GM23248 (cell line): ENCODE results near the gene VCAM1. TPM values are rescaled to one million over a fixed set of nuclear protein-coding genes. Genes with fewer than 3 reads are reported as not detected.
A peak's percentile ranks its signal among the peaks of the same experiment; 100 is the strongest.

Experiments
- DNase-seq: peaks from one replicate; pipeline ENCODE4 v3.0.0-alpha.2; 2015
- H2AFZ ChIP-seq: fragments of 200-600 bp; sonication (generic); 2 replicates; pipeline ENCODE4 v1.6.1; 2016; ENCODE audit warnings: antibody characterized with exemption
- H3F3A ChIP-seq: fragments of 200-600 bp; sonication (generic); 2 replicates; pipeline ENCODE4 v1.6.1; 2016; ENCODE audit warnings: mild to moderate bottlenecking, antibody characterized with exemption, mixed run types; ENCODE audit not compliant: insufficient read depth
- H3K27ac ChIP-seq: fragments of 200-600 bp; sonication (generic); 2 replicates; pipeline ENCODE4 v1.5.1; 2016; ENCODE audit warnings: mild to moderate bottlenecking
- H3K27me3 ChIP-seq: fragments of 200-600 bp; sonication (generic); replicated peaks from 2 replicates; pipeline ENCODE4 v1.6.1; 2016; ENCODE audit warnings: mild to moderate bottlenecking; ENCODE audit not compliant: insufficient read depth
- H3K36me3 ChIP-seq: fragments of 200-600 bp; sonication (generic); 2 replicates; pipeline ENCODE4 v1.6.1; 2016; ENCODE audit warnings: low read depth, mild to moderate bottlenecking
- H3K4me1 ChIP-seq: fragments of 200-600 bp; sonication (generic); 2 replicates; pipeline ENCODE4 v1.6.1; 2016; ENCODE audit warnings: mild to moderate bottlenecking; ENCODE audit not compliant: insufficient read depth
- H3K4me2 ChIP-seq: fragments of 200-600 bp; sonication (generic); one replicate; pipeline ENCODE4 v1.6.1; 2016; ENCODE audit warnings: mild to moderate bottlenecking; ENCODE audit not compliant: unreplicated experiment
- H3K4me3 ChIP-seq: fragments of 200-600 bp; sonication (generic); 2 replicates; pipeline ENCODE4 v1.5.1; 2016; ENCODE audit warnings: mild to moderate bottlenecking
- H3K79me2 ChIP-seq: fragments of 200-600 bp; sonication (generic); 2 replicates; pipeline ENCODE4 v1.6.1; 2016; ENCODE audit warnings: mild to moderate bottlenecking; ENCODE audit not compliant: insufficient read depth
- H3K9ac ChIP-seq: fragments of 200-600 bp; sonication (generic); 2 replicates; pipeline ENCODE4 v1.6.1; 2016; ENCODE audit warnings: mild to moderate bottlenecking
- H3K9me2 ChIP-seq: fragments of 200-600 bp; sonication (generic); 2 replicates; pipeline ENCODE4 v1.6.1; 2016; ENCODE audit warnings: mixed run types, mild to moderate bottlenecking, moderate library complexity; ENCODE audit not compliant: insufficient read depth
- H3K9me3 ChIP-seq: fragments of 200-600 bp; sonication (generic); one replicate; pipeline ENCODE4 v1.6.1; 2017; ENCODE audit warnings: low read depth
- H4K20me1 ChIP-seq: fragments of 200-600 bp; sonication (generic); 2 replicates; pipeline ENCODE4 v1.6.0; 2016; ENCODE audit not compliant: insufficient read depth
- EZH2 ChIP-seq: fragments of 200-600 bp; sonication (generic); IDR thresholded peaks from 2 replicates; pipeline ENCODE4 v1.6.1; 2018; ENCODE audit warnings: antibody characterized with exemption, mild to moderate bottlenecking; ENCODE audit not compliant: insufficient read depth, poor library complexity, severe bottlenecking
- EZH2phosphoT487 ChIP-seq: fragments of 200-600 bp; sonication (generic); IDR thresholded peaks from 2 replicates; pipeline ENCODE4 v1.6.1; 2018; ENCODE audit warnings: antibody characterized with exemption, moderate library complexity, mild to moderate bottlenecking, low read depth; ENCODE audit not compliant: insufficient read depth
- WGBS, 2 experiments: methylation state at CpG; one replicate each; pipeline ENCODE4 v1.1.6; 2015 to 2017; ENCODE audit warnings: low lambda C conversion rate in 2 of 2, low coverage in 1 of 2; ENCODE audit errors: missing lambda C conversion rate in 2 of 2; 5-methylcytosine and 5-hydroxymethylcytosine counted together
- in situ Hi-C: fragments of 300-500 bp; cut with MboI; formaldehyde crosslinking; loops from 2 replicates; pipeline ENCODE4 v1.15.0; 2020
- polyA plus RNA-seq: library from polyadenylated mRNA; unstranded; fragments of >200 nt; fragmentation: Nextera tagmentation; extraction: Ambion mirVana; gene quantifications from 2 replicates; pipeline ENCODE4 v1.2.1, GENCODE V29; 2016
- total RNA-seq: library from RNA; depleted of rRNA; stranded (reverse); fragments of >200 nt; shearing (Covaris generic); gene quantifications from 2 replicates; pipeline ENCODE4 v1.2.3, GENCODE V29; 2014

The VCAM1 gene
- total and polyA plus RNA-seq, 2 experiments from 2014 or later = 3.0 to 3.8 TPM

- Histone ChIP-seq H3K79me2 (no peaks in the 10 kb centered on the region), H3K9me3 (no peaks in the 10 kb centered on the region), H3K36me3 (no peaks in the 10 kb centered on the region), H3K4me3 (no peak overlapping the region), H3K27me3 (no peaks in the 10 kb centered on the region), H3K4me1 (peaks cover 36% of the 10 kb centered on the region), H3K9ac (peak overlapping the region; percentile 4; the same call in 1 of the 2 replicates), H3K4me2 (peak overlapping the region; percentile 41), H3K27ac (peak overlapping the region; percentile 38), H3F3A (peaks cover 13% of the 10 kb centered on the region; the same call in 1 of the 2 replicates), H2AFZ (no peak overlapping the region), H3K9me2 (0 out of 2 replicates have a peak, but pooled peaks cover 4% of the 10 kb centered on the region), H4K20me1 (no peaks in the 10 kb centered on the region)
- 94 to 100% methylated on average over 3 of the region's 3 CpGs for WGBS, 2 experiments
- TF ChIP-seq EZH2phosphoT487 (no peak), EZH2 (no peak)
- in situ Hi-C loops = no loop called here
- no peak for DNase-seq
Measured at GRCh38 chr1:100704473-100704872, 15.1 kb upstream of the VCAM1 start.

- H3K79me2 ChIP-seq = no peaks in the 10 kb centered on the region
- no peak overlapping the region for H2AFZ ChIP-seq
- peaks cover 12% of the 10 kb centered on the region; the same call in 1 of the 2 replicates for H3F3A ChIP-seq
- no peak for TF ChIP-seq EZH2
- no peak for TF ChIP-seq EZH2phosphoT487
- in situ Hi-C loops = no loop called here
- no peak overlapping the region for H3K27ac ChIP-seq
- H4K20me1 ChIP-seq = no peaks in the 10 kb centered on the region
- H3K36me3 ChIP-seq = no peaks in the 10 kb centered on the region
- no peak for DNase-seq
- no peak overlapping the region for H3K4me3 ChIP-seq
- no peak overlapping the region for H3K4me2 ChIP-seq
- H3K9me3 ChIP-seq = no peaks in the 10 kb centered on the region
- H3K9ac ChIP-seq = no peak overlapping the region
- no peaks in the 10 kb centered on the region for H3K27me3 ChIP-seq
- H3K4me1 ChIP-seq = peaks cover 31% of the 10 kb centered on the region
- H3K9me2 ChIP-seq = 0 out of 2 replicates have a peak, but pooled peaks cover 5% of the 10 kb centered on the region
- WGBS, 2 experiments = 75 to 83% methylated on average over 1 of the region's 1 CpG
Measured at GRCh38 chr1:100706296-100706695, 13.2 kb upstream of the VCAM1 start.

- no peaks in the 10 kb centered on the region for H3K36me3 ChIP-seq
- H4K20me1 ChIP-seq = no peaks in the 10 kb centered on the region
- no peak overlapping the region for H2AFZ ChIP-seq
- peaks cover 36% of the 10 kb centered on the region for H3K4me1 ChIP-seq
- no peak overlapping the region for H3K27ac ChIP-seq
- H3K9me2 ChIP-seq = 0 out of 2 replicates have a peak, but pooled peaks cover 5% of the 10 kb centered on the region
- no peak overlapping the region for H3K4me3 ChIP-seq
- no peaks in the 10 kb centered on the region for H3K9me3 ChIP-seq
- H3K4me2 ChIP-seq = no peak overlapping the region
- H3F3A ChIP-seq = peaks cover 16% of the 10 kb centered on the region; the same call in 1 of the 2 replicates
- no peaks in the 10 kb centered on the region for H3K27me3 ChIP-seq
- in situ Hi-C loops = no loop called here
- H3K9ac ChIP-seq = no peak overlapping the region
- 97 to 100% methylated on average over 1 of the region's 1 CpG for WGBS, 2 experiments
- H3K79me2 ChIP-seq = no peaks in the 10 kb centered on the region
- DNase-seq = no peak
- no peak for TF ChIP-seq EZH2phosphoT487
- TF ChIP-seq EZH2 = no peak
Measured at GRCh38 chr1:100706856-100707255, 12.7 kb upstream of the VCAM1 start.

GRCh38 chr1:100708476-100709062, 11.0 kb upstream of the VCAM1 start:
- Histone ChIP-seq H2AFZ (no peak overlapping the region), H4K20me1 (no peaks in the 10 kb centered on the region), H3K27ac (no peak overlapping the region), H3K27me3 (no peaks in the 10 kb centered on the region), H3K9ac (no peak overlapping the region), H3F3A (peaks cover 16% of the 10 kb centered on the region; the same call in 1 of the 2 replicates), H3K36me3 (no peaks in the 10 kb centered on the region), H3K9me3 (no peaks in the 10 kb centered on the region), H3K4me1 (peaks cover 32% of the 10 kb centered on the region), H3K9me2 (0 out of 2 replicates have a peak, but pooled peaks cover 5% of the 10 kb centered on the region), H3K4me2 (no peak overlapping the region), H3K4me3 (no peak overlapping the region), H3K79me2 (no peaks in the 10 kb centered on the region)
- WGBS, 2 experiments = 72 to 78% methylated on average over 2 of the region's 2 CpGs
- DNase-seq = no peak
- in situ Hi-C loops = no loop called here
- no peak for TF ChIP-seq EZH2phosphoT487
- TF ChIP-seq EZH2 = no peak
